Body of pancreas (tissue), 4 donors: ENCODE measurements around the gene PCCA.

ENCODE experiments used
- POLR2A ChIP-seq, 3 donors: fragments of 450-650 bp; IDR thresholded peaks; one replicate each; pipeline ENCODE4 v1.6.1; 2016; ENCODE audit warnings: antibody characterized with exemption in 3 of 3, mild to moderate bottlenecking in 2 of 3
- TF ChIP-seq, protein P1 (sequence below), 7 experiments: fragments of 450-650 bp in 4 of 7; fragments of 200-600 bp in 3 of 7; sonication (generic) in 3 of 7; IDR thresholded peaks; one replicate each; pipeline ENCODE4 v1.5.1; 2016 to 2019; ENCODE audit warnings: antibody characterized with exemption in 7 of 7

DNA sequence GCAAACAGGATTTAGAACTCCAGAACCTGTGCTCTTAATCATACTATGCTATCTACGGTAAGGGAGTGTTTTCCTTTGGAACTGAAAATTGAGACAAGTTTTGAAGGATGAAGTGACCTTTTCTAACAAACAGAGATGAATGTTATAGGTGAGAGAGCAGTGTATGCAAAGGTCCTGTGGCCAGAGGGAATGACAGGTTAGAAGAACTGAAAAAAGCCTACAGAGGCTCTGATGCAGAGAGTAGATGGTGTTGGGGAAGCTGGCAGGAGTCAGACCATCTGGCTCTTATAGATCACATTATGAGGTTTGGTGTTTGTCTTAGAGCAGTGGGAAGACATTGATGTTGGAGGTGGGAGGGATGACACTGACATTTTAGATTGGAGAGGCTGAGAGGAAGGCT, 2.0 kb downstream of the PCCA start:
- TF ChIP-seq, protein P1, sequence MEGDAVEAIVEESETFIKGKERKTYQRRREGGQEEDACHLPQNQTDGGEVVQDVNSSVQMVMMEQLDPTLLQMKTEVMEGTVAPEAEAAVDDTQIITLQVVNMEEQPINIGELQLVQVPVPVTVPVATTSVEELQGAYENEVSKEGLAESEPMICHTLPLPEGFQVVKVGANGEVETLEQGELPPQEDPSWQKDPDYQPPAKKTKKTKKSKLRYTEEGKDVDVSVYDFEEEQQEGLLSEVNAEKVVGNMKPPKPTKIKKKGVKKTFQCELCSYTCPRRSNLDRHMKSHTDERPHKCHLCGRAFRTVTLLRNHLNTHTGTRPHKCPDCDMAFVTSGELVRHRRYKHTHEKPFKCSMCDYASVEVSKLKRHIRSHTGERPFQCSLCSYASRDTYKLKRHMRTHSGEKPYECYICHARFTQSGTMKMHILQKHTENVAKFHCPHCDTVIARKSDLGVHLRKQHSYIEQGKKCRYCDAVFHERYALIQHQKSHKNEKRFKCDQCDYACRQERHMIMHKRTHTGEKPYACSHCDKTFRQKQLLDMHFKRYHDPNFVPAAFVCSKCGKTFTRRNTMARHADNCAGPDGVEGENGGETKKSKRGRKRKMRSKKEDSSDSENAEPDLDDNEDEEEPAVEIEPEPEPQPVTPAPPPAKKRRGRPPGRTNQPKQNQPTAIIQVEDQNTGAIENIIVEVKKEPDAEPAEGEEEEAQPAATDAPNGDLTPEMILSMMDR (IDR thresholded peaks at IDR 0.05): no peak
- TF ChIP-seq POLR2A (IDR thresholded peaks at IDR 0.05): no peak
